ENCODE measurements around the gene AHNAK2. TPM values are rescaled to one million over a fixed set of nuclear protein-coding genes. Genes with fewer than 3 reads are reported as not detected.
A peak's percentile ranks its signal among the peaks of the same experiment; 100 is the strongest.
"Not testable (repeated sequence)": the region's sequence is repeated elsewhere in the genome, so short reads cannot be mapped to it uniquely, and the experiment has no call there.

AHNAK2 gene
- 184 TPM for total RNA-seq

- ATAC-seq = peak; percentile 51
Observed at GRCh38 chr14:104977681-104978653, at the start of gene AHNAK2. TSS of gene AHNAK2 (minus strand) at chr14:104978374. CDS start at chr14:104978237, 137 bp downstream.

GRCh38 chr14:105027718-105028117, 49.5 kb upstream of the AHNAK2 start:
- ATAC-seq = not testable (repeated sequence)

- ATAC-seq = peak; percentile 24
Observed at GRCh38 chr14:105026802-105027563, 48.8 kb upstream of the AHNAK2 start.

GRCh38 chr14:105026033-105026785, 48.0 kb upstream of the AHNAK2 start:
- no peak for ATAC-seq

GRCh38 chr14:105025429-105025828, 47.3 kb upstream of the AHNAK2 start:
- ATAC-seq = no peak

- ATAC-seq = no peak
Observed at GRCh38 chr14:105023791-105024480, 45.8 kb upstream of the AHNAK2 start.

- ATAC-seq = no peak
Observed at GRCh38 chr14:105023144-105023543, 45.0 kb upstream of the AHNAK2 start.

GRCh38 chr14:105022276-105022670, 44.1 kb upstream of the AHNAK2 start:
- ATAC-seq = no peak

- peak; percentile 2 for ATAC-seq
Observed at GRCh38 chr14:105021656-105022275, 43.6 kb upstream of the AHNAK2 start.

GRCh38 chr14:105020815-105021655, 42.9 kb upstream of the AHNAK2 start, which contains the start of gene CDCA4:
TSS of gene CDCA4 (minus strand) at chr14:105021083. CDS start at chr14:105011929, 9,154 bp downstream.
- ATAC-seq = peak; percentile 93

- ATAC-seq = peak; percentile 3
Observed at GRCh38 chr14:105019861-105020814, 42.0 kb upstream of the AHNAK2 start.

- ATAC-seq = no peak
Observed at GRCh38 chr14:105018414-105018813, 40.2 kb upstream of the AHNAK2 start.

- peak; percentile 65 for ATAC-seq
Observed at GRCh38 chr14:105015905-105016304, 37.7 kb upstream of the AHNAK2 start.

- no peak for ATAC-seq
Observed at GRCh38 chr14:105015242-105015641, 37.1 kb upstream of the AHNAK2 start.

GRCh38 chr14:105014631-105015030, 36.5 kb upstream of the AHNAK2 start:
- no peak for ATAC-seq

GRCh38 chr14:105014032-105014431, 35.9 kb upstream of the AHNAK2 start:
- peak; percentile 2 for ATAC-seq

GRCh38 chr14:105013150-105013785, 35.1 kb upstream of the AHNAK2 start:
- no peak for ATAC-seq

GRCh38 chr14:105012171-105012985, 34.2 kb upstream of the AHNAK2 start:
- no peak for ATAC-seq
